Uterus (tissue), 4 donors: ENCODE results near the gene LEFTY2. TPM values are rescaled to one million over a fixed set of nuclear protein-coding genes. Genes with fewer than 3 reads are reported as not detected.
"Not testable (repeated sequence)": the region's sequence is repeated elsewhere in the genome, so short reads cannot be mapped to it uniquely, and the experiment has no call there.

Experiments used
- DNase-seq, 2 donors: peaks; one replicate each; pipeline ENCODE4 v3.0.0-alpha.2; 2019 to 2020
- H3K27ac ChIP-seq, 2 donors: fragments of 200-600 bp; sonication (generic); 1 replicate in 1 of 2; 2 replicates in 1 of 2; pipeline ENCODE4 v1.5.1; 2016 to 2018
- H3K27me3 ChIP-seq, 2 donors: fragments of 200-600 bp; sonication (generic); one replicate each; pipeline ENCODE4 v1.5.1; 2018 to 2019; ENCODE audit warnings: control low read depth in 1 of 2
- H3K36me3 ChIP-seq, 2 donors: fragments of 200-600 bp; sonication (generic); one replicate each; pipeline ENCODE4 v1.5.1; 2019; ENCODE audit warnings: control low read depth in 1 of 2
- H3K4me1 ChIP-seq, 2 donors: fragments of 200-600 bp; sonication (generic); one replicate each; pipeline ENCODE4 v1.5.1; 2018 to 2019; ENCODE audit warnings: control low read depth in 1 of 2
- H3K4me3 ChIP-seq, 2 donors: fragments of 200-600 bp; sonication (generic); 1 replicate in 1 of 2; 2 replicates in 1 of 2; pipeline ENCODE4 v1.5.1; 2018 to 2019; ENCODE audit warnings: mild to moderate bottlenecking in 1 of 2
- H3K9me3 ChIP-seq, 2 donors: fragments of 200-600 bp; sonication (generic); one replicate each; pipeline ENCODE4 v1.5.1; 2019; ENCODE audit warnings: control low read depth in 1 of 2
- CTCF ChIP-seq, 4 experiments: fragments of 200-600 bp in 2 of 4; fragments of 450-650 bp in 2 of 4; sonication (generic) in 2 of 4; IDR thresholded peaks; one replicate each; pipeline ENCODE4 v1.5.1; 2016 to 2019; ENCODE audit warnings: antibody characterized with exemption in 4 of 4, mild to moderate bottlenecking in 2 of 4, moderate library complexity in 1 of 4
- POLR2A ChIP-seq, 2 donors: fragments of 450-650 bp; IDR thresholded peaks; one replicate each; pipeline ENCODE4 v1.6.1; 2016; ENCODE audit warnings: antibody characterized with exemption in 2 of 2, mild to moderate bottlenecking in 1 of 2, moderate library complexity in 1 of 2
- intact Hi-C: fragments of 100-400 bp; cut with DNase I; formaldehyde crosslinking; loops from one replicate; pipeline ENCODE4 v1.15.1; 2023; ENCODE audit warnings: low total_unique reads
- total RNA-seq, 4 donors: library from RNA; depleted of rRNA in 3 of 4; stranded (reverse); fragments of >200 nt in 3 of 4; gene quantifications; one replicate each; pipeline versions ENCODE4 v1.1.0 to v1.2.4, GENCODE V29; 2014 to 2023
- donor health status: DM: yes; HTN: yes; CAD: no.

The LEFTY2 gene
- total RNA-seq, 4 donors from 2014 or later, result 6.1 to 41.6 (median 29.5) TPM

DNA sequence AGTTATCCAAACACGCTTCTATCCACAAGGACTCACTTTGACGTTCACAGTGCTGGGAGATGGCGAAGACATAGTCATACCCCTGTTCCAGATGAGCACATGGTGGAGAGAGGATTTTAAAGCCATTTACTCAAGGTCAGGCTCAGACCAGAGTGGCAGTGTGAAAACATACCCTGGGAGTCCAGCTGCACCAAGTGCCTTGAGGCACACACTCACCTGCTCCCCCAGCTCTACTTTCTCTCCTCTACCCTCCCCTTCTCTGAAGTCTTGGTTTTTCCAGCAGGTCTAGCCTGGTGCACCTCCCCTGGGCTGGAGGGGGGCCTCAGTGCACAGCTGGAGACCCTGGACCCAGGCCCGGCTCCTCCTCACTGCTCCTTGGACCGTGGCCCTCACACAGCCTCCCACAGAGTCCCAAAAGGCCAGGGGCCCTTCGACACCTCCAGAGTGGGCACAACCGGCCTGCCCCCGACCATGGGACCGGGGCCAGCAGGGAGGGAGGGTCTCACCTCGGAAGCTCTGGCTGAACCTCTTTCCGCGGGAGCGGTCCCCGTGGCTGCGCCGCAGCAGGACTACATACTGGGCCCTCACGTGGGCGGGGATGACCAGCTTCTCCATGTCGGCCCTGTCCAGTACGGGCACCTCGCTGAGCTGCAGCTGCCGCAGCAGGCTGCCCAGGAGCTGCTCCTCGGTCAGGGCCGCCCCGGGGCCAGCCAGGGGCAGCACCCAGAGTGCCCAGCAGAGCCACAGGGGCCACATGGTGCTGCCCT lies 452 bp downstream of the LEFTY2 start:
- Histone ChIP-seq H3K9me3 (no peaks in the 10 kb centered on the region), H3K27me3 (no peaks in the 10 kb centered on the region), H3K4me3 (peak overlapping the region in 1 of 2 donors; percentile 1), H3K4me1 (peaks cover 8 to 21% of the 10 kb centered on the region in 2 donors), H3K27ac (peak overlapping the region; percentile 95), H3K36me3 (no peaks in the 10 kb centered on the region)
- TF ChIP-seq CTCF (IDR thresholded peaks at IDR 0.05) (no peak), POLR2A (IDR thresholded peaks at IDR 0.05) (no peak)
- DNase-seq, result peak in 1 of 2 donors; percentile 44
- intact Hi-C loops, result no loop called here

DNA sequence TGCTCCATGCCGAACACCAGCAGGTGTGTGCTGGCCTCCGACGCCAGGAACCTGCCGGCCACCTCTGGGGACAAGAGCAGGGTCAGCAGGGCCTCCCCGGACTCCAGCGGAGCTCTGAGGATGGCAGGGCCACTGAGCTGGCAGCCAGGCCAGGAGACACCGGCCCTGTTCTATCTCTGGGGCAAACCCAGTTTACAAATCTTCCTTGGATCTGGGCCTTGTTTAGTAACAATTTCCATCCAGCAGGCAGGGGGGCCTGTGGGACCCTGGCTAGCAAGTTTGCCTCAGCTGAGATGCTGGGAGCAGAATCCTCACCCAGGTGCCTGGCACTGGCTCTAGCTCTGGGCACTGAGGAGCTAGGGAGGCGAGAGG lies 1.1 kb downstream of the LEFTY2 start:
- H3K27me3 ChIP-seq, DNase-seq, H3K9me3 ChIP-seq, H3K36me3 ChIP-seq, intact Hi-C loops: not testable (repeated sequence)
- Histone ChIP-seq H3K4me3 (peak overlapping the region in 1 of 2 donors; percentile 17), H3K4me1 (peaks cover 8 to 21% of the 10 kb centered on the region in 2 donors), H3K27ac (peak overlapping the region; percentile 95)

- intact Hi-C loops, H3K27me3 ChIP-seq, H3K9me3 ChIP-seq, DNase-seq, H3K36me3 ChIP-seq: not testable (repeated sequence)
- peaks cover 8 to 21% of the 10 kb centered on the region in 2 donors for H3K4me1 ChIP-seq
- peak overlapping the region in 1 of 2 donors; percentile 17 for H3K4me3 ChIP-seq
- H3K27ac ChIP-seq, result peak overlapping the region; percentile 95
Observed at GRCh38 chr1:225939097-225939938, 1.7 kb downstream of the LEFTY2 start.

- no peak for DNase-seq
- no peaks in the 10 kb centered on the region for H3K9me3 ChIP-seq
- no peak overlapping the region for H3K4me3 ChIP-seq
- peaks cover 8 to 14% of the 10 kb centered on the region in 2 donors for H3K4me1 ChIP-seq
- TF ChIP-seq CTCF (IDR thresholded peaks at IDR 0.05) (no peak), POLR2A (IDR thresholded peaks at IDR 0.05) (no peak)
- intact Hi-C loops, result no loop called here
- H3K27me3 ChIP-seq, result no peaks in the 10 kb centered on the region
- no peaks in the 10 kb centered on the region for H3K36me3 ChIP-seq
- no peak overlapping the region for H3K27ac ChIP-seq
Observed at GRCh38 chr1:225937048-225937968, 3.7 kb downstream of the LEFTY2 start.

- H3K27me3 ChIP-seq, result no peaks in the 10 kb centered on the region
- no peaks in the 10 kb centered on the region for H3K9me3 ChIP-seq
- H3K27ac ChIP-seq, result no peak overlapping the region
- intact Hi-C loops, result no loop called here
- H3K4me3 ChIP-seq, result no peak overlapping the region
- H3K4me1 ChIP-seq, result peaks cover 8 to 13% of the 10 kb centered on the region in 2 donors
- TF ChIP-seq CTCF (IDR thresholded peaks at IDR 0.05) (no peak), POLR2A (IDR thresholded peaks at IDR 0.05) (no peak)
- H3K36me3 ChIP-seq, result no peaks in the 10 kb centered on the region
- DNase-seq, result no peak
Observed at GRCh38 chr1:225936523-225936922, 4.5 kb downstream of the LEFTY2 start.

DNA sequence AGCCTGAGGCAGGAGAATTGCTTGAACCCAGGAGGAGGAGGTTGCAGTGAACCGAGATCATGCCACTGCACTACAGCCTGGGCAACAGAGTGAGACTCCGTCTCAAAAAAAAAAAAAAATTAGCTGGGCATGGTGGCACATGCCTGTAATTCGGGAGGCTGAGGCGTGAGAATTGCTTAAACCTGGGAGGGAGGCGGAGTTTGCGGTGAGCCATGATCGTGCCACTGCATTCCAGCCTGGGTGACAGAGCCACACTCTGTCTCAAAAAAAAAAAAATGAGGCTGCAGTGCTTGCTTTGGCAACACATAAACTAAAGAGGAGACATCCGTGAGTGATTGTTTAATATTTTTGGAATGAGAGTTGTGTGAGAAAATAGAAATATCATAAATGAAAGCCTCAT lies 4.9 kb downstream of the LEFTY2 start:
- H3K36me3 ChIP-seq, H3K27me3 ChIP-seq, intact Hi-C loops, DNase-seq, H3K4me3 ChIP-seq, H3K27ac ChIP-seq, H3K9me3 ChIP-seq: not testable (repeated sequence)
- peaks cover 8 to 11% of the 10 kb centered on the region in 2 donors for H3K4me1 ChIP-seq
